ENCODE measurements around the gene EIF4G3.
"Not testable (repeated sequence)": the region's sequence is repeated elsewhere in the genome, so short reads cannot be mapped to it uniquely, and the experiment has no call there.

The EIF4G3 gene

DNA sequence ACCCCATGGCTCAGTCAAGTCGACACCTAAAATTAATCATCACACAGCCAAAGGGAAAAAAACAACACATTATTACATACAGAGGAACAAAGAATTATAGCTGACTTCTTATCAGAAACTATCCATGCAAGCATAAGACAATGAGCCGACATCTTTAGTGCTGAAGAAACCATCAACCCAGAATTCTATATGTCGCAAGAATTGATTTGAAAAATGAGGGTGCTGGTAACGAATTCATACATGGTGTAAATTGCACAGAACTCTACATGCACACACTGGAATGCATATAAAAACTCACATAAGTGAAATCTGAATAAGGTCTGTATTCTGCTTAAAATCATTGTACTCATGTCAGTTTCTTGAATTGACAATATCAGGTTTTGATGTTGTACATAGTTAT lies 25.0 kb upstream of the EIF4G3 start:
- DNase-seq (ENCODE audit: insufficient read length) = no peak
- TF ChIP-seq POLR2A (IDR thresholded peaks at IDR 0.05; ENCODE audit: low read depth, low read length) = no peak
- FAIRE-seq = no peak

DNA sequence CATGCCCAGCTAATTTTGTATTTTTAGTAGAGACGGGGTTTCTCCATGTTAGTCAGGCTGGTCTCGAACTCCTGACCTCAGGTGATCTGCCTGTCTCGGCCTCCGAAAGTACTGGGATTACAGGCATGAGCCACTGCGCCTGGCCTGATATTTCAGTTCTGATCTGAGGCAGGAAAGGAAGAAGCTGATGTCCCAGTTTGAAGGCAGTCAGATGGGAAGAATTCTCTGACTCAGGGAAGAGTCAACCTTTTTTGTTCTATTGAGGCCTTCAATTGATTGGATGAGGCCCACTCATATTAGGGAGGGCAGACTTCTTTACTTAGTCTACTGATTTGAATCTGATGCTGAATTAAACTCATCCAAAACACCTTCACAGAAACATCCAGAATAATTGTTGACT lies 24.5 kb upstream of the EIF4G3 start:
- not testable (repeated sequence) for DNase-seq (ENCODE audit: insufficient read length); FAIRE-seq

DNA sequence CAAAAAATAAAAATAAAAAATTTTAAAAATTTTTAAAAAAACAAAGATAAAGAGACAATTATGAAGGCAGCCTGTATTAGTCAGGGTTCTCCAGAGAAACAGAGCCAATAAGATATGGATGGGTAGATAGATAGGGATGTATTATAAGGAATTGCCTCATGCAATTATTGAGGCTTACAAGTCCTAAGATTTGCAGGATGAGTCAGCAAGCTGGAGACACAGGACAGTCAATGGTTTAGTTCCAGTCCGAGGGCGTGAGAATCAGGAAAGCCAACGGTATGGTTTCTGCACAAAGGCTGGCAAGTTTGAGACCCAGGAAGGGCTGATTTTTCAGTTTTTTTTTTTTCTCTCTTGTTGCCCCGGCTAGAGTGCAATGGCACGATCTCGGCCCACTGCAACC lies 24.1 kb upstream of the EIF4G3 start:
- TF ChIP-seq POLR2A (IDR thresholded peaks at IDR 0.05; ENCODE audit: low read depth, low read length) = no peak
- no peak for TF ChIP-seq POLR2AphosphoS5 (IDR thresholded peaks at IDR 0.05; ENCODE audit: low read depth, low read length)
- no peak for TF ChIP-seq TAF1 (IDR thresholded peaks at IDR 0.05; ENCODE audit: borderline replicate concordance, low read depth, low read length)
- DNase-seq (ENCODE audit: insufficient read length) (no peak), FAIRE-seq (no peak)

DNA sequence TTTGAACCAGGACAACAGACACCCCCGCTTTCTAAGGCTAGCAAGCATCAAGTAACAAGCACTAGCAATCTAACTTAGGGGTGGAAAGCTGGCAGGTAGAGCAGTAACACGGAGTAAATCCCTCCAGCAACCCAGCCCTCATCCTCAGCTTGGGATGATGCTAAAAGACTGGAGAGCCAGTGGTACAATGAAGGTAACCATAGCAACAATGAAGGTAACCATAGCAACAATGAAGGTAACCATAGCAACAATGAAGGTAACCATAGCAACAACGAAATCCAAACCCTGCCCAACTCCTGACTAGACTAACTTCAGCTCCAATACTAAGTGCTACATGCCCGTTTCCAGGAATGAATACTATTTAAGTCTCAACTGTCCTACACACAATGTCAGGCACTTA lies 22.2 kb upstream of the EIF4G3 start:
- no peak for DNase-seq (ENCODE audit: insufficient read length)
- TF ChIP-seq POLR2AphosphoS5 (IDR thresholded peaks at IDR 0.05; ENCODE audit: low read depth, low read length) = no peak
- FAIRE-seq = no peak

DNA sequence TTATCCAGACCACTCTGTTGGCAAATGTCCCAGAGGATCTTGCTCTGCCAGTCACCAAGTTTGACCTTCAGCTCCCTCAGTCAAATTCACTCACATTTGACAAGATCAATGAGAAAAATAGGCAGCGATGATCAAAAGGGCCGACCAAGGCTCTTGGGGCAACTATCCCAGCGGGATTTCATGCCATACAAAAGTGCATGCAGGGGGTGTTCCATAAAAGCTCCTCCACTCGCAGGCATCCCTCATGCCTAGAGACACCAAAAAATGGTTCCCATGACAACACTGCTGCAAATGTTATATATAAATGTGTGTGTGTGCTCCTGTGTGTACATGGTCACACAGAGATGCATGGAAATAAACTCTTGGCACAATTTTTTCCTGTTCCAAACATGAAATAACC lies 16.2 kb upstream of the EIF4G3 start:
- DNase-seq (ENCODE audit: insufficient read length) (no peak), FAIRE-seq (no peak)
- TF ChIP-seq POLR2A (IDR thresholded peaks at IDR 0.05; ENCODE audit: low read depth, low read length) (no peak), TAF1 (IDR thresholded peaks at IDR 0.05; ENCODE audit: borderline replicate concordance, low read depth, low read length) (no peak)

DNA sequence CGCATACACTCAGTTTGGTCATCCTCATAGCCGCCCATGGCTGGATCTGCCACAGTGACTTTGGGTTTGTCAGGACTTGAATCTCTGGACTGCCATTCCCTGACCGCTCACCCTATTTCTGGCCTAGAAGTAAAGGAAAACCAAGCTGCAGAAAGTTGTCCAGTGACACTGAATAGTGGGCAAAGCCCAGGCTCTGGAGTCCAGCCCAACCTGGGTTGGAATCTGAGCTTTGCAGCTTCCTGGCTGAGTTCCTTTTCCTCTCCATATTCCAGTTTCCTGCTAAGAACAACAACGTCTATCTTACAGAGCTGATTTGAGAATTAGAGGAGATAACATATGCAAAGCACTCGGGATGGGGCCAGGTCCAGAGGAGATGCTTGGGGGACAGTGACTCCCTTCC lies 15.6 kb upstream of the EIF4G3 start:
- no peak for DNase-seq (ENCODE audit: insufficient read length)
- TF ChIP-seq POLR2AphosphoS5 (IDR thresholded peaks at IDR 0.05; ENCODE audit: low read depth, low read length) = no peak
- TF ChIP-seq TAF1 (IDR thresholded peaks at IDR 0.05; ENCODE audit: borderline replicate concordance, low read depth, low read length) = no peak
- no peak for TF ChIP-seq POLR2A (IDR thresholded peaks at IDR 0.05; ENCODE audit: low read depth, low read length)
- FAIRE-seq = no peak

DNA sequence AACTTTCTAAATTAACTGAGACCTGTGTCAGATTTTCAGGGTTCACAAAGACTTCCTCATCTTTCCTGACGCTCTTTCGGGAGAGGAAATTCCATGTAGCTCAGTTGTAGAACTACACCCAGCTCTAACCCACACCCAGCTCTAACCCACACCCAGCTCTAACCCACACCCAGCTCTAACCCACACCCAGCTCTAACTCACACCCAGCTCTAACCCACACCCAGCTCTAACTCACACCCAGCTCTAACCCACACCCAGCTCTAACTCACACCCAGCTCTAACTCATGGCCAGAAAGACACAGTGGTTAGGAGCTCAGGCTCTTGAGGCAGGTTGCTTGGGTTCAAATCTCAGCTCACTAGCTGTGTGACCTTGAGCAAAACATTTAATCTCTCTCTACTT lies 14.1 kb upstream of the EIF4G3 start:
- FAIRE-seq; DNase-seq (ENCODE audit: insufficient read length): not testable (repeated sequence)

DNA sequence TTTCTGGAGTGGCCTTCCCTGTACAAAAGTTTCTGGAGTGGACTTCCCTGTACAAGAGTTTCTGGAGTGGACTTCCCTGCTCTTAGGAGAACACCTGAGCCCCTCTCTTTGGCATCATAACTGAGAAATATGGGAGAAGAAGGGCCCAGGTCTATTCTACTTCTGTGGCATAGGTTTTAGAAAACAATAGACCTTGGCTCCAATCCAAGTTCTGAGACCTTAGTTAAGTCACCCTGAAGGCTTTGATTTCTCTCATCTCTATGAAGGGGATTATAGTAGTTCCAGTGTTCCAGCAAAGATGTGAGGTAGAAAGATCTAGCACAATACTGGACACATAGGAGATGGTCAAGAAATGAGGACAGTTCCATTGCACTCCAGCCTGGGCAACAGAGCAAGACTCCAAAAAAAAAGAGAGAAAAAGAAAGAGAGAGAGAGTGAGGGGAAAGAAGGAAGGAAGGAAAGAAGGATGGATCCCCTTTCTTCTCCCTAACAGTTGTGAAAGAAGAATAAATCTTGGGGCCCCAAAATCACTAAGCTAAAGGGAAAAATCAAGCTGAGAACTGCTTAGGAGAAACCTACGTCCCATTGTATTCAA lies 13.3 kb upstream of the EIF4G3 start:
- no peak for TF ChIP-seq TAF1 (IDR thresholded peaks at IDR 0.05; ENCODE audit: borderline replicate concordance, low read depth, low read length)
- no peak for TF ChIP-seq POLR2A (IDR thresholded peaks at IDR 0.05; ENCODE audit: low read depth, low read length)
- TF ChIP-seq POLR2AphosphoS5 (IDR thresholded peaks at IDR 0.05; ENCODE audit: low read depth, low read length) = no peak
- no peak for DNase-seq (ENCODE audit: insufficient read length)
- FAIRE-seq = no peak

DNA sequence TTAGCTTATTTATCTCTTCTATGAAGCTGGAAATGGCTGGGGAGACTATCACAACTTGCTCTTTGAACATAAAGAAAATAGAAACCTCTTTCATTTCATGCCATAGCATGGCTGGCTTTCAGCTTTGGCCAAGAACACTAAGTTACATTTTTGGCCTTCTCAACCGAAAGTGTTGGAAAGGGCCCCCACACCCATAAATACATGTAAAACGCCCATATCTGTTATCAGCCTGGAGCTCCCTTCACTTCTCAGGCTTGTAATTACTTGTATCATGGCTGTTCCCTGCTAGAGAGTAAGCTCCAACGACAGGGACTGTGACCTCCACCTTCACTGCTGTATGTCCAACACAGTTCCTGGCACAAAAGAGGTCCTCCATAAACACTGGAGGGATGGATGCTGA lies 12.7 kb upstream of the EIF4G3 start:
- TF ChIP-seq TAF1 (IDR thresholded peaks at IDR 0.05; ENCODE audit: borderline replicate concordance, low read depth, low read length) = no peak
- TF ChIP-seq POLR2AphosphoS5 (IDR thresholded peaks at IDR 0.05; ENCODE audit: low read depth, low read length) = no peak
- TF ChIP-seq POLR2A (IDR thresholded peaks at IDR 0.05; ENCODE audit: low read depth, low read length) = no peak
- FAIRE-seq = no peak

DNA sequence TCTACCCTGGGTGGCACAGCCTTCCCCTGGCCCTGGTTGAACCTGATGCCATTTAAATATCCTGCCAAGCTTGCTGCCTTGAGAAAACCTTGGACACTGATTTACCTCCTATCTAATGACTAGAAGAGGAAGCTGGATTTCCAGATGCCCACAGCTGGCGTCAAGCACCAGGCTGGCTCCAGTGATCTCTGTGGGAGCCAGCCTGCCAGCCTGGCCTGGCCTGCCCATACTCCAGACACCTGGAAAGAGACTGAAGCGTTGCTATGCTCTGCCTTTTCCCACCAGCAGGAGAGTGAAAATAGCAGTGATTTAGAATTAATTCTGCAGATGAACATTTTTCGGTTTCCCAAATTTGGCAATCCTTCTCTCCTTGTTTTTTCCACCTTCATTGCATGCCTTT lies 11.5 kb upstream of the EIF4G3 start:
- no peak for TF ChIP-seq POLR2AphosphoS5 (IDR thresholded peaks at IDR 0.05; ENCODE audit: low read depth, low read length)
- TF ChIP-seq TAF1 (IDR thresholded peaks at IDR 0.05; ENCODE audit: borderline replicate concordance, low read depth, low read length) = no peak
- TF ChIP-seq POLR2A (IDR thresholded peaks at IDR 0.05; ENCODE audit: low read depth, low read length) = no peak
- DNase-seq (ENCODE audit: insufficient read length) (no peak), FAIRE-seq (no peak)

More for the DNA sequence above, 12.7 kb upstream of the EIF4G3 start:
- DNase-seq (ENCODE audit: insufficient read length) = no peak

DNA sequence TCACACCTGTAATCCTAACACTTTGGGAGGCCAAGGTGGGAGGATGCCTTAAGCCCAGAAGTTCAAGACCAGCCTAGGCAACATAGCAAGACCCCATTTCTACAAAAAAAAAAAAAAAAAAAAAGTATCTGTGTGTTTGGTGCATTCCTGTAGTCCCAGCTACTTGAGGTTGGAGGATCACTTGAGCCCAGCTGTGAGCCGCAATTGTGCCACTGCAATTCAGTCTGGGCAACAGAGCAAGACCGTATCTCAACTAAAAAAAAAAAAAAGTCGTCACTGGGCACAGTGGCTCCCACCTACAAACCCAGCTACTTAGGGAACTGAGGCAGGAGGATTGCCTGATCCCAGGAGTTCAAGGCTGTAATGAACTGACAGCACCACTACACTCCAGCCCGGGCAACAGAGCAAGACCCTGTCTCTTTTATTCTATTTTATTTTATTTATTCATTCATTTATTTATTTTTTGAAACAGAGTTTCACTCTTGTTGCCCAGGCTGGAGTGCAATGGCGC lies 8.6 kb upstream of the EIF4G3 start:
- TF ChIP-seq POLR2A (IDR thresholded peaks at IDR 0.05; ENCODE audit: low read depth, low read length) (no peak), POLR2AphosphoS5 (IDR thresholded peaks at IDR 0.05; ENCODE audit: low read depth, low read length) (no peak), TAF1 (IDR thresholded peaks at IDR 0.05; ENCODE audit: borderline replicate concordance, low read depth, low read length) (no peak)
- FAIRE-seq (no peak), DNase-seq (ENCODE audit: insufficient read length) (no peak)

DNA sequence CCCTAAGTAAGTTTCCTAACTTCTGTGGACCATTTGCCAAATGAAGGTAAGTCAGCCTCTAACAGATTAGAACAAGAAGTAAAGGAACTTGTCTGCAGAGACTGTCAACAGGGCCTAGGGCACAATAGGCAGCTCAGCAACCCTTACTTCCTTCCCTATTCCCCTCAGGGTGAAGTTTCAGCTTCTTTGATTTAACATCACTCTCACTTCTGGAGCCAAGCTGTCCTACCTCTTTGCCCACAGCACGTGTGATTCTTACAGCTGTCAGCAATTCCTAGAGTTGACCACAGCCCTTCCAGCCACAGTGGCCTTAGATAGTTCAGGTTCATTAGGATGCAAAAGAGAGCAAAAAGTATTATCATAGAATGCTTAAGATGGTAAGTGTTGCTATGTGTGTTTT lies 7.6 kb upstream of the EIF4G3 start:
- TF ChIP-seq POLR2AphosphoS5 (IDR thresholded peaks at IDR 0.05; ENCODE audit: low read depth, low read length) (no peak), TAF1 (IDR thresholded peaks at IDR 0.05; ENCODE audit: borderline replicate concordance, low read depth, low read length) (no peak), POLR2A (IDR thresholded peaks at IDR 0.05; ENCODE audit: low read depth, low read length) (no peak)
- FAIRE-seq = no peak
- DNase-seq (ENCODE audit: insufficient read length) = no peak

DNA sequence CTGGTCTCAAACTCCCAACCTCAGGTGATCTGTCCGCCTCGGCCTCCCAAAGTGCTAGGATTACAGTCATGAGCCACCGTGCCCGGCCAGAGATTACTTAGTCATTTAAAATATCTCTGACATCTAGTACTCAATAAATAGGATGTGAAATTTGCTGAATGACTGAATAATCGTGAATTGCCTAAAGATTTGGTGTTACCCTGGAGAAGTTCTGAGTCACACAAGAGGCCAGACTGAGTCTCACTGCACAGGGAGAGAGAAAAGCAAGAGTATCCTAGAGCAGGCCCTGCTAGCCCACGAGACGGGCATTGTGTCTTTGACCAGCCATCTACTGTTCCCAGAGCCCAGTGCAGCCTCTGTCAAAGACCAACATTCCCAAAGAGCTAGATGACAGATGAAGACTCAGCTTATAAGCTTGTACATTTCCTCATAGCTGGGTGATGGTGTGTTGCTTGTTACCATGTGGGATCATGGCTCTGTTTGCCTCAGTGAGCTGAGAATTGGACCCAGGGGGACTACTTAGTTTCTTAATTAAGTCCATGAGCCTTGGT lies 5.6 kb upstream of the EIF4G3 start:
- DNase-seq (ENCODE audit: insufficient read length) (no peak), FAIRE-seq (no peak)
- no peak for TF ChIP-seq POLR2A (IDR thresholded peaks at IDR 0.05; ENCODE audit: low read depth, low read length)
- TF ChIP-seq POLR2AphosphoS5 (IDR thresholded peaks at IDR 0.05; ENCODE audit: low read depth, low read length) = no peak
- TF ChIP-seq TAF1 (IDR thresholded peaks at IDR 0.05; ENCODE audit: borderline replicate concordance, low read depth, low read length) = no peak

DNA sequence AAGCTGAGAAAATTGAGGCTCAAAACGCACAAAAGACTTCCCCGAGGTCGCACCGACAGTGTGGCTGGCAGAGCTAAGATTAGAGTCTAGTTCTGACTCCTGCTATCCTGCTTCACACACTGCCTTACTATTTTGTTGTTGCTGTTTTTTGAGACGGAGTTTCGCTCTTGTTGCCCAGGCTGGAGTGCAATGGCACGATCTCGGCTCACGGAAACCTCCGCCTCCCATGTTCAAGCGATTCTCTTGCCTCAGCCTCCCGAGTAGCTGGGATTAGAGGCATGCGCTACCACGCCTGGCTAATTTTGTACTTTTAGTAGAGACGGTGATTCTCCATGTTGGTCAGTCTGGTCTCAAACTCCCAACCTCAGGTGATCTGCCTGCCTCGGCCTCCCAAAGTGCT lies 1.6 kb upstream of the EIF4G3 start:
- not testable (repeated sequence) for FAIRE-seq; DNase-seq (ENCODE audit: insufficient read length)
